ENCODE results near the gene LPAR6.
"Not testable (repeated sequence)": the region's sequence is repeated elsewhere in the genome, so short reads cannot be mapped to it uniquely, and the experiment has no call there.

Gene LPAR6, protein sequence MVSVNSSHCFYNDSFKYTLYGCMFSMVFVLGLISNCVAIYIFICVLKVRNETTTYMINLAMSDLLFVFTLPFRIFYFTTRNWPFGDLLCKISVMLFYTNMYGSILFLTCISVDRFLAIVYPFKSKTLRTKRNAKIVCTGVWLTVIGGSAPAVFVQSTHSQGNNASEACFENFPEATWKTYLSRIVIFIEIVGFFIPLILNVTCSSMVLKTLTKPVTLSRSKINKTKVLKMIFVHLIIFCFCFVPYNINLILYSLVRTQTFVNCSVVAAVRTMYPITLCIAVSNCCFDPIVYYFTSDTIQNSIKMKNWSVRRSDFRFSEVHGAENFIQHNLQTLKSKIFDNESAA

GRCh38 chr13:48412881-48413351, at the start of gene LPAR6:
LPAR6 (minus strand) TSS chr13:48413113; CDS start chr13:48412423, 690 bp downstream.
- no peak for DNase-seq (ENCODE audit: low read depth in 2 of 2)

- DNase-seq (ENCODE audit: low read depth in 2 of 2) = no peak
Observed at GRCh38 chr13:48457578-48458242, 44.8 kb upstream of the LPAR6 start.

DNA sequence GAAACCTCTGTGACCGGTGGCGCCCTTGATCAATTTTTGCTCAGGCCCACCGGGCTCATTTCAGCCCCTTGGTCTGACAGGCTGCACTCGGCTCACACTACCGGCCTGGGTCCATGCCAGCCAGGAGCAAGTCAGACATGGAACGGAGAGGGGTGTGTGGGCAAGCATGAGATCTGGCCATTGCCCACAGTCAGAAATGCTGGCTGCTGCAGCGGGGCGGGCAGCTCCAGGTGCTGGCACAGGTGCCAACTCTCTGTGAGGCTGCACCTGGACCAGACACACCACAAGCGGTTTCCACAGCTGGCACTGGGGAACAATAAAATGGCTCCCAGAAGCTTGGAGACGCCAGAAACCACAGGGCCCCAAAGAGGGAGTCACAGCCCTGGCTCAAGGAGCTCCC, 43.6 kb upstream of the LPAR6 start:
- no peak for DNase-seq (ENCODE audit: low read depth in 2 of 2)

- not testable (repeated sequence) for DNase-seq (ENCODE audit: low read depth in 2 of 2)
Observed at GRCh38 chr13:48451196-48451595, 38.3 kb upstream of the LPAR6 start.

DNA sequence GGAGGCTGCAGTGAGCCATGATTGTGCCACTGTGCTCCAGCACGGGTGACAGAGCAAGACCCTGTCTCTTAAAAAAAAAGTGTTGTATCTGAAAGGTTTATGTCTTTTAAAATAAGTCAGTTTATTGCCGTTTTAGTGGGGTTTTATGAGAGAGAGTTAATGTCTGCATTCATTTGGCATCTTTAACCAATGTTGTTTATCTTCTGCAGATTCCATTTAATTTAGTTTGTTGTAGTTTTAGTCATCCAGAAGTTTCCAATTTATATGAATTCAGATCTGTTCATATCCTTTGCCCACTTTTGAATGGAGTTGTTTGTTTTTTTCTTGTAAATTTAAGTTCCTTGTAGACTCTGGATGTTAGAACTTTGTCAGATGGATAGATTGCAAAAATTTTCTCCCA, 36.7 kb upstream of the LPAR6 start:
- no peak for DNase-seq (ENCODE audit: low read depth in 2 of 2)

DNA sequence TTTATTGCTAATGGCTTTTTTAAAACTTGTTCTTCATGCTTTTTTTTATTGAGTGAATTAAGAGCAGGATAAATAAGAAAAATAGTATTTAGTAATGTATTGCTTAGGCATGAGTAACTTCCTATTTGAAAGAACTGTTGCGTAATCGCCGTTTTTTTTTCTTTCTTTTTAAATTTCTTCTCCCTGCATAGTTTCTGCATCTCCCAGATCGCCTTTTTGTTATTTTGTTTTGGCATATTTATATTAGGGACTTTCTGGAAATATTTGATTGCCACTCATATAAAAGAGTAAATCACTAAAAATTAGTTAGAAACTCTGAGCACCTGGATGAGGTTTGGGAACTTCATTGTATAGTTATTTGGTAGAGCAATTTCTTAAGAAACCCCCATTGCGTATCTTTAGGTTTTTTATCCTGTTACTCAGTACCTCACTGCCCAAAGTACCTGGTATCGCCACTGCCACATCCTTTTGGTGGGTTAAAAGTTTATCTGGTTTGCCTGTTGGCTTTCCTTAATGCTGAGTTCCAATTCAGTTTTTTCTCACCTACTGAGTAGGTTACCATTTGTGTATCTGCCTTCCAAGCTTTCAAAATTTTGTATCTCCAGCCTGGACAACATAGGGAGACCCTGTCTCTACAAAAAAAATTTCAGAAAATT, 36.2 kb upstream of the LPAR6 start:
- DNase-seq (ENCODE audit: low read depth in 2 of 2) = no peak

DNA sequence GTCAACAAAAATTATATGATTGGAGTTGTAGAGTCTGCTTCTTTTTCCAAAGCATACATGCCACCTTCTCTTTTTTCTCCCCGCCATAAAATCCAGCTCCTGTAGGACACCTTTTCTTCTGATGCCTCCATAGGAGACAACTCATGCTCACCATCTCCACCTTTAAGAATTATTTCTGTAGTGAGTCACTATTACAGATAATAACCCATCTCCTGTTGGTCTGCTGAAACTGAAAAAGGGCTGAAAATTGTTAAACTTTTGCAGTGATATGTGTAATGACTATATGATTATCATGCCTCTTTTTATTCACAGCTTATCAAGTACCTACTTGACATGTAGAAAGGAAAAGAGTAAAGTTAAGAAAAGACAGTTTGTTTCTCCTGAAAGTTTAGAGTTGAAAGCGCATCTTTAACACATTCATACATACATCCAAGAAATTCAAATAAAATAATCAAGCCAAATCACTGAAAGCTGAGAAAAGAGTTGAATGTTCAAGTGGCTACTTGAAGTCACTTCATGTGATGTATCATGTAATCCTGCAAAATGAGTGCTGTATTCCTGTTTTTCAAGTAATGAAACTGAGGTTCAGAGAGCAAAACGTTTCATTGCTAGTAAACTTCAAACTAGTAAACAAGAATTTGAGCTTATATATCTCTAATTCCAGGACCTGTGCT, 35.5 kb upstream of the LPAR6 start:
- no peak for DNase-seq (ENCODE audit: low read depth in 2 of 2)

DNA sequence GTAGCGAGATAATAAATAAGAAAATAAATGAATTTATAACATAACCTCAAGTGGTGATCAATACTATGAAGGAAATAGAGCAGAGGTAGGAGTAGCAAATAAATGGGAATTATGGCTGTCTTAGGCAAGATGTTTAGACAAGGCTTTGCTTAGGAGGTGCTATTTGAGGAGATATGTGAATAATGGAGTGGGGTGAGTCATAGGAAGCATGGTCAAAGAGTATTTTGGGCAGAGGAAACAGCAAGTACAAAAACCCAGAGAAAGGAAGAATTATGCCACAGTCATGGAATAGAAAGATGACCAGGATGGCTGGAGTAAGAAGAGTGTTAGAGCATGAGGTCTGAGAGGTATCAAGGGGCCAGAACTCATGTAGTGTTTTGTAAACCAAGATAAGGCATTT, 33.6 kb upstream of the LPAR6 start:
- DNase-seq (ENCODE audit: low read depth in 2 of 2) = no peak

DNA sequence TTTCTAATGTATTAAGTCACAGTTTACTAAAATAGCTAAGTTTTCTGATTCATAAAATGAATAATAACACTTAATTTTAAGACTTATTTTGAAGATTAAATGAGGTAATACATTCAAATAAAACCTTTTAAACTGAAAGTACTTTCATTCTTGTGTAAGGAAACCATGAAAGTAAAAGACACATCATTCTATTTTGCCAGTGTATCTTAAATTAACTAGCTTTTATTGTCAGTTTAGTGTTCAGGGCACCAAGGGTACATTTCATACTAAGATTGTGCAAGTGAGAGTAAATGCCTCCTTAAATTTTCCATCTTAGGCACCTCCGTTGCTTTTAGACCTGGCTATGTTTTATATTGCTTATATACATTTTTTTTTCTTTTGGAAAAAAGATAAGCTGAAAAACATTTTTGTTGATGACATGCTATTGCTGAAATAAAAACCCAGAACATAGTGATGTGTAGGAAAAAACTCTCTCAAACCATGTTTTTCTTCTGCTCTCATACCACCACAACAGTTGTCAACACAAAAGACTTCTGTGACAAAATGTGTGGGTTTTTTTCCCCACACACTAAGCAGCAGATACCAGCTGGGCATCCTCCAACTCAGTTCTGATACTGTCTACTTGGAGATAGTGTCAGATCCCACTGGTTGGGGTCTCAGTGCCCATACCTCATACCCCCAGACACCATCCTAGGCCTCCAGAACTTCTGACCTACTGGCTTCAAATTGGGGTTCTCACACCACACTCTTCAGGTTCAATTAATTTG, 30.7 kb upstream of the LPAR6 start:
- no peak for DNase-seq (ENCODE audit: low read depth in 2 of 2)

DNA sequence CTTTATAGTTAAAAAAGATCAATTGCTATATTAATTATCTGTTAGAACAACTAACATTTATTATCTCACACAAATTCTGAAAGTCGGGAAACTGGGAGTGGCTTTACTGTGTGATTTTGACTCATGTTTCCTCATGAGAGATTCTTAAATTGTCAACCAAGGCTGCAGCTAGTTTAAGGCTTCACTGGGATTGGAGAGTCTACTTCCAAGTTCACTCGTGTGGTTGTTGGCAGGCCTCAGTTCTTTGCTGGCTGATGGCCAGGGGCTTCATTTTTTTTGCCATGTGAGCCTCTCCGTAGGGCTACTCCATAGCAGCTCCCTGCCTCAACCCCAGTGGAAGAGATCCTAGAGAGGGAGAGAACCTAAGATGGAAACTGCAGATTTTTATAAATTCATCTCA, 24.5 kb upstream of the LPAR6 start:
- DNase-seq (ENCODE audit: low read depth in 2 of 2) = no peak

- no peak for DNase-seq (ENCODE audit: low read depth in 2 of 2)
Observed at GRCh38 chr13:48436661-48437288, 23.9 kb upstream of the LPAR6 start.

- no peak for DNase-seq (ENCODE audit: low read depth in 2 of 2)
Observed at GRCh38 chr13:48434200-48434599, 21.3 kb upstream of the LPAR6 start.

DNA sequence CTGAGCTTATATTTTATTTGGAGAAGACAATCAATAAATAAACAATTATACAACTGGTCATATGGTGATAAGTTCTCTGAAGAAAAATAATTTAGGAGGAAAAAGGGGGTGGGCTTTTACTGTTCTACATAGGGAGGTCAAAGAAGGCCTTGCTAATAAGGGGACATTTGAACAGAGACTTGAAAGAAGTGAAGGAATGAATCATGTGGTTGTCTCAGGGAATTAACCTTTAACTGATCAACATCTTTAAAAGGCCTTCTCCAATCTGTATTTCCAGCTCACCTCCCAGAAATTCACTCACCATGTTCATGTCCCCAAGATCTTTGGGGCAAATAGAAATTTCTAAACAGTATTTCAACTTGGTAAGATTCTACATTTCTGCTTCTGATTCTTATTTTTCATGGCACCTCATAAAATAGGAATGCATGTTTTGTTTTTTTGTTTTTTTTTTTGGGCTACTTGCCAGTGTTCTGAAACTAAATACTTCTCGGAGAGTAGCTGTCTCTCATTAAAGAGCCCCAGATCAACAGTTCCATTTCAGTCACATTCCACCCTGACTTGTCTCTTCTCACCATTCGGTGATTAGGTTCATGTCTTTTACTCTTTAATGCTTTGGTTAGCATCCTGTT, 19.2 kb upstream of the LPAR6 start:
- DNase-seq (ENCODE audit: low read depth in 2 of 2) = no peak

GRCh38 chr13:48431431-48431830, 18.5 kb upstream of the LPAR6 start:
- DNase-seq (ENCODE audit: low read depth in 2 of 2) = no peak

- DNase-seq (ENCODE audit: low read depth in 2 of 2) = no peak
Observed at GRCh38 chr13:48429886-48430285, 17.0 kb upstream of the LPAR6 start.

GRCh38 chr13:48429036-48429435, 16.1 kb upstream of the LPAR6 start:
- no peak for DNase-seq (ENCODE audit: low read depth in 2 of 2)

DNA sequence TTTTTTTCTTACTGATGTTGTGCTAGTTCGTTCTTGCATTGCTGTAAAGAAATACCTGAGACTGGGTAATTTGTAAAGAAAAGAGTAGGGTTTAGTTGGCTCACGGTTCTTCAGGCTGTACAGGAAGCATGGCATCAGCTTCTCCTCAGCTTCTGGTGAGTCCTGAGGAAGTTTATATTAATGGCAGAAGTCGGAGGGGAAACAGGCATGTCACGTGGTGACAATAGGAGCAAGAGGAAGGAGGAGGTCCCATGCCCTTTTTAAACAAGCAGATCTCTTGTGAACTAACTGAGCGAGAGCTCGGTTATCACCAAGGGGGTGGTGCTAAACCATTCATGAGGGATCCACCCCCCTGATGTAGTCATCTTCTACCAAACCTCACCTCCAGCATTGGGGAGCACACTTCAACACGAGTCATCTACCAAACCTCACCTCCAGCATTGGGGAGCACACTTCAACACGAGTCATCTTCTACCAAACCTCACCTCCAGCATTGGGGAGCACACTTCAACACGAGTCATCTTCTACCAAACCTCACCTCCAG, 13.9 kb upstream of the LPAR6 start:
- not testable (repeated sequence) for DNase-seq (ENCODE audit: low read depth in 2 of 2)

GRCh38 chr13:48426052-48426451, 13.1 kb upstream of the LPAR6 start:
- no peak for DNase-seq (ENCODE audit: low read depth in 2 of 2)

GRCh38 chr13:48424212-48424611, 11.3 kb upstream of the LPAR6 start:
- DNase-seq (ENCODE audit: low read depth in 2 of 2) = no peak

- DNase-seq (ENCODE audit: low read depth in 2 of 2) = not testable (repeated sequence)
Observed at GRCh38 chr13:48422003-48422402, 9.1 kb upstream of the LPAR6 start.
